ENCODE measurements around the gene CEP72. TPM values are rescaled to one million over a fixed set of nuclear protein-coding genes. Genes with fewer than 3 reads are reported as not detected.

The CEP72 gene, protein sequence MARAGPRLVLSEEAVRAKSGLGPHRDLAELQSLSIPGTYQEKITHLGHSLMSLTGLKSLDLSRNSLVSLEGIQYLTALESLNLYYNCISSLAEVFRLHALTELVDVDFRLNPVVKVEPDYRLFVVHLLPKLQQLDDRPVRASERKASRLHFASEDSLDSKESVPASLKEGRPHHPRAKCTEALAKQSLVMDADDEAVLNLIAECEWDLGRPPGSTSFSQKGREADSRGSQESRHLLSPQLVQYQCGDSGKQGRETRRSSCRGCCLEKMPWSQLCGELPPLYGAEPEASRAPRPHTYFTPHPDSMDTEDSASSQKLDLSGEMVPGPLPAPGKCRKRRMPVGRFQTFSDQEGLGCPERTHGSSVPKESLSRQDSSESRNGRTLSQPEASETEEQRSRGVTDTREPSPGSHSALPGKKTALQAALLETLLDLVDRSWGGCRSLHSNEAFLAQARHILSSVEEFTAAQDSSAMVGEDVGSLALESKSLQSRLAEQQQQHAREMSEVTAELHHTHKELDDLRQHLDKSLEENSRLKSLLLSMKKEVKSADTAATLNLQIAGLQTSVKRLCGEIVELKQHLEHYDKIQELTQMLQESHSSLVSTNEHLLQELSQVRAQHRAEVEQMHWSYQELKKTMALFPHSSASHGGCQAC
- total RNA-seq = 1 to 10 TPM; 2.6 to 9.4 (median 4.2) TPM

DNA sequence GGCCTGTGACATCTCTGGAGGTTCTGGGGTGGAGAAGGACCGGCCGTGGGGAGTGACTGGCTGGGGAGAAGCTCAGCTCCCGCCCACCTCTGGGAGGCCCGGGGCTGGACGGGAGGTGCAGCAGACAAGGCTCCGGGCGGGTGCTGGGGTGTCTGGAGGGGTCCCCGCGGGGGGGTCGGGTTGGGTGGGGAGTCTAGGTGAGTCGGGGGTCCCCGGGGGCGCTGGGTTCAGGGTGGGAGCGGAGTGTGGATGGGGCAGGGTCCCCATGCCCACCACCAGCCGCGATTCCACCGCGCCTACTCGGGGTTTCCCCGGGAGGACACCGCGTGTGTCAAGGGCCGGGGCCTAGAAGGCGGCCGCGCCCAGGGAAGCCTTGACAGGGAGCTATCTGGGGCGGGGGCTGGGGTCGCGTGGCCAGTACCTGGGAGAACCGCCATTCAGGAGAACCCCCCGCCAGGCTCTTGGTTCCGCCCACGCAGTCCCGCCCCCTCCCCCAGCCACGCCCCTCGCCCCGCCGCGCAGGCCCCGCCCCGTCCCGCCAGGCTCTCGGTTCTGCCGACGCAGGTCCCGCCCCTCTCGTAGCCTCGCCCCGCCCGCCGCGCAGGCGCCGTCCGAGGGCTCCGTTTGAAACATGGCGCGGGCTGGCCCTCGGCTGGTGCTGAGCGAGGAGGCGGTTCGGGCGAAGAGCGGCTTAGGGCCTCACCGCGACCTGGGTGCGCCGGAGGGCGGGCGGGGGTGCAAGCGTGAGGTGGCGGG, at the start of gene CEP72:
Gene CEP72, plus strand, starts transcription at position 610 of the 756 bp plus-strand sequence. Its CDS starts 22 bp downstream, at position 632.
- Histone ChIP-seq H3K4me1 (peaks cover 0 to 12% (median 7%) of the 10 kb centered on the region in 4 donors), H3K27ac (peak within 1 kb of the TSS; percentile 44 to 78 (median 72)), H3K36me3 (no peaks in the 10 kb centered on the region), H3K4me3 (peak within 1 kb of the TSS; percentile 60 to 89 (median 79)), H3K27me3 (peaks cover 3% of the 10 kb centered on the region), H3K9me3 (no peaks in the 10 kb centered on the region)
- WGBS, 2 donors (ENCODE audit: low coverage in 1 of 2) = 1% methylated on average over 21 of the region's 72 CpGs; no CpG with 5 or more reads in 1 of the 2 donors
- TF ChIP-seq, protein P1, sequence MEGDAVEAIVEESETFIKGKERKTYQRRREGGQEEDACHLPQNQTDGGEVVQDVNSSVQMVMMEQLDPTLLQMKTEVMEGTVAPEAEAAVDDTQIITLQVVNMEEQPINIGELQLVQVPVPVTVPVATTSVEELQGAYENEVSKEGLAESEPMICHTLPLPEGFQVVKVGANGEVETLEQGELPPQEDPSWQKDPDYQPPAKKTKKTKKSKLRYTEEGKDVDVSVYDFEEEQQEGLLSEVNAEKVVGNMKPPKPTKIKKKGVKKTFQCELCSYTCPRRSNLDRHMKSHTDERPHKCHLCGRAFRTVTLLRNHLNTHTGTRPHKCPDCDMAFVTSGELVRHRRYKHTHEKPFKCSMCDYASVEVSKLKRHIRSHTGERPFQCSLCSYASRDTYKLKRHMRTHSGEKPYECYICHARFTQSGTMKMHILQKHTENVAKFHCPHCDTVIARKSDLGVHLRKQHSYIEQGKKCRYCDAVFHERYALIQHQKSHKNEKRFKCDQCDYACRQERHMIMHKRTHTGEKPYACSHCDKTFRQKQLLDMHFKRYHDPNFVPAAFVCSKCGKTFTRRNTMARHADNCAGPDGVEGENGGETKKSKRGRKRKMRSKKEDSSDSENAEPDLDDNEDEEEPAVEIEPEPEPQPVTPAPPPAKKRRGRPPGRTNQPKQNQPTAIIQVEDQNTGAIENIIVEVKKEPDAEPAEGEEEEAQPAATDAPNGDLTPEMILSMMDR (IDR thresholded peaks at IDR 0.05) = no peak
- TF ChIP-seq POLR2AphosphoS5 (IDR thresholded peaks at IDR 0.05) = peak in 1 of 3 donors; percentile 50
- intact Hi-C loops (cut with DNase I; ENCODE audit: low total_unique reads) = loop anchor here (1.0 kb wide), 1 partner anchor 34 kb away; no protein-coding TSS in a partner anchor
- in situ Hi-C loops (cut with MboI; ENCODE audit: low pct_ligation_motif_present in 1 of 4, low pct_unique_long_range_greater_than_20kb in 1 of 4, low sequenced_read_pairs in 3 of 4) = no loop called here
- DNase-seq = peak; percentile 94

DNA sequence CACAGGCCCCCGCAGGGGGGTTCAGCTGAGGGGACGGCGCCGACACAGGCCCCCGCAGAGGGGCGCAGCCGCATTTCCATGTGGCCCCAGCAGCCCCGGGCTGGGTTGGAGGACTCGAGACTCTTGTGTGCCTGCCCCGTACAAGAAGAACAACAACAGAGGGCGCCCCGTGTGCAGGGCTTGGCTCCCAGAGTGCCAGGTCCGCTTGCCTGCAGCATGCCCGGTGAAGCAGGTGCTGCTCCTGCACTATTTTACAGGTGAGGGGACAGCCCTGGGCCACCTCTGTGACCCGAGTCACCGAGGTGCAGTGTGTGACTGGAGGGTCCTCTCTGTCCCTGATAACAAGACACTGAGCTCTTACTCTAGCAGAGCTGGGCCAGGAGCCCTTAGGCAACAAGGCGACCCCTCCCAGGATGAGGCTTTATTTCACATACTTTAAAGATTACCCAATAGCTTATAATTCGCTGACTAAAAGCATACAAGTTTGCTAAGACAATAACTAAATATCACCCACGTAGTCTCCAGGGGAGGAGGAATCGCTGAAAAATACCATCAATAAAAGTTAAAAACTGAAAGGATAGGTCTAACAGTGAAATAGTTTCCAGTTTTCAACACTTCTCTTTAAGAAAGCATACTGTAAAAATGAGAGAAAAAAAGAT, 46.2 kb upstream of the CEP72 start:
- Histone ChIP-seq H3K4me1 (peaks cover 0 to 4% (median 0%) of the 10 kb centered on the region in 4 donors), H3K27me3 (peaks cover 55% of the 10 kb centered on the region), H3K36me3 (no peaks in the 10 kb centered on the region), H3K9me3 (no peaks in the 10 kb centered on the region), H3K27ac (no peak overlapping the region), H3K4me3 (no peak overlapping the region)
- intact Hi-C loops (cut with DNase I; ENCODE audit: low total_unique reads) = no loop called here
- WGBS, 2 donors (ENCODE audit: low coverage in 1 of 2) = 30 to 54% methylated on average over 4 to 18 of the region's 20 CpGs
- DNase-seq = no peak
- TF ChIP-seq POLR2AphosphoS5 (IDR thresholded peaks at IDR 0.05) = no peak
- TF ChIP-seq POLR2A (IDR thresholded peaks at IDR 0.05) = no peak
- in situ Hi-C loops (cut with MboI; ENCODE audit: low pct_ligation_motif_present in 1 of 4, low pct_unique_long_range_greater_than_20kb in 1 of 4, low sequenced_read_pairs in 3 of 4) = no loop called here

DNA sequence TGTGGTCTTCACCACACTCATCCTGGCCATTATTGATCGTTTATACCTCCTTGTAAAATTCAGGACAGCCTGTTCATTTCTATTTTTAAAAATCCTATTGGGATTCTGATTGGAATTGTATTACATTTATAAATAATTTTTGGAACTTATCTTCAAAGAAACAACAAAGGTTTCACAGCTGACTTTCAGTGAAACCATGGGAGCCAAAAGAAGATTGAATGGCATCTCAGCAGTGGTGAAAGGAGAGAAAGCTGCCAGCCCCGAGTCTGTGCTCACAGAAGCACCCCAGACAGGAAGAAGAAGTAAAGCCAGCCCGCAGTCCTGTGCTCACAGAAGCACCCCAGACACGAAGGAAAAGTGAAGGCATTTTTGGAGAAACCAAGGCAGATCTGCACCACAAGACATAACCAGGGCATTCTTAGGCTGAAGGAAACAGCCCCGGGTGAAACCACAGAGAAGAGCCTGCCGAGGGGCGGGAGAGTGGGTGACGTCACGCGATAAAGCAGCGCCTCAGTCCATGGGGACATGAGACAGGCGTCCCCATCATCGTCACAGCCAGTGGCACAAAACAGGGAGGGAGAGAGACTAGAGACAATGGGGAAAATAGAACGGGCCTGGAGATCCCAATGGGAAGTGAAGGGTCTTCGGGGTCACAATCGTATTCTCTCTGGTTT, 45.4 kb upstream of the CEP72 start:
- in situ Hi-C loops (cut with MboI; ENCODE audit: low pct_ligation_motif_present in 1 of 4, low pct_unique_long_range_greater_than_20kb in 1 of 4, low sequenced_read_pairs in 3 of 4) = no loop called here
- H3K27ac ChIP-seq = no peak overlapping the region
- H3K27me3 ChIP-seq = peaks cover 54% of the 10 kb centered on the region
- peaks cover 0 to 4% (median 0%) of the 10 kb centered on the region in 4 donors for H3K4me1 ChIP-seq
- 85 to 96% methylated on average over 10 to 16 of the region's 16 CpGs for WGBS, 2 donors (ENCODE audit: low coverage in 1 of 2)
- no peak overlapping the region for H3K4me3 ChIP-seq
- H3K9me3 ChIP-seq = no peaks in the 10 kb centered on the region
- DNase-seq = no peak
- no peaks in the 10 kb centered on the region for H3K36me3 ChIP-seq
- no peak for TF ChIP-seq EP300 (IDR thresholded peaks at IDR 0.05; ENCODE audit: low read depth)
- no peak for TF ChIP-seq POLR2A (IDR thresholded peaks at IDR 0.05)
- no peak for TF ChIP-seq POLR2AphosphoS5 (IDR thresholded peaks at IDR 0.05)
- TF ChIP-seq, protein P1 (IDR thresholded peaks at IDR 0.05) = no peak
- intact Hi-C loops (cut with DNase I; ENCODE audit: low total_unique reads) = no loop called here

DNA sequence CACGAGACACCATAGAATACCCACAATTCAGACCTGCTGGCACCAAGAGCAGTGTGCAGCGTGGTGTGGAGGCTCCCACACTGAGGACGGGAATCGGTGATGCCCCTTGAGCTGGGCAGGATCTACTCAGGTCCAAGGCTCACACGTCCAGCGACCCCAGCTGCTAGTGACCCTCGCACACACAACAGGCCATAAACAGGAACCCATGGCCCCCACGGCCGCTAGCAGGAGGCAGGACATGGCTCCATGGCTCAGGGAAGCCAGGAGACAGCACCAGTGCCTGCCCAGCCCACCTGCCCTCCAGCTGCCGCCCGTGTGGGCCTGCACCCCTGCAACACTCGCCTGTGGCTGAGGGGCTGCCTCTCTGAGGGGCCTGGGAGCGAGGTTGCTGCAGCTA, 44.5 kb upstream of the CEP72 start:
- in situ Hi-C loops (cut with MboI; ENCODE audit: low pct_ligation_motif_present in 1 of 4, low pct_unique_long_range_greater_than_20kb in 1 of 4, low sequenced_read_pairs in 3 of 4) = no loop called here
- intact Hi-C loops (cut with DNase I; ENCODE audit: low total_unique reads) = no loop called here
- Histone ChIP-seq H3K27ac (no peak overlapping the region), H3K9me3 (no peaks in the 10 kb centered on the region), H3K36me3 (no peaks in the 10 kb centered on the region), H3K4me1 (peaks cover 0 to 4% (median 0%) of the 10 kb centered on the region in 4 donors), H3K4me3 (no peak overlapping the region), H3K27me3 (peaks cover 54% of the 10 kb centered on the region)
- 89 to 91% methylated on average over 3 to 8 of the region's 13 CpGs for WGBS, 2 donors (ENCODE audit: low coverage in 1 of 2)
- DNase-seq = no peak
- TF ChIP-seq, protein P1 (IDR thresholded peaks at IDR 0.05) = no peak
- no peak for TF ChIP-seq POLR2AphosphoS5 (IDR thresholded peaks at IDR 0.05)

All from transverse colon (tissue), 4 donors.